ENCODE results near the gene LRRC8A.

DNA sequence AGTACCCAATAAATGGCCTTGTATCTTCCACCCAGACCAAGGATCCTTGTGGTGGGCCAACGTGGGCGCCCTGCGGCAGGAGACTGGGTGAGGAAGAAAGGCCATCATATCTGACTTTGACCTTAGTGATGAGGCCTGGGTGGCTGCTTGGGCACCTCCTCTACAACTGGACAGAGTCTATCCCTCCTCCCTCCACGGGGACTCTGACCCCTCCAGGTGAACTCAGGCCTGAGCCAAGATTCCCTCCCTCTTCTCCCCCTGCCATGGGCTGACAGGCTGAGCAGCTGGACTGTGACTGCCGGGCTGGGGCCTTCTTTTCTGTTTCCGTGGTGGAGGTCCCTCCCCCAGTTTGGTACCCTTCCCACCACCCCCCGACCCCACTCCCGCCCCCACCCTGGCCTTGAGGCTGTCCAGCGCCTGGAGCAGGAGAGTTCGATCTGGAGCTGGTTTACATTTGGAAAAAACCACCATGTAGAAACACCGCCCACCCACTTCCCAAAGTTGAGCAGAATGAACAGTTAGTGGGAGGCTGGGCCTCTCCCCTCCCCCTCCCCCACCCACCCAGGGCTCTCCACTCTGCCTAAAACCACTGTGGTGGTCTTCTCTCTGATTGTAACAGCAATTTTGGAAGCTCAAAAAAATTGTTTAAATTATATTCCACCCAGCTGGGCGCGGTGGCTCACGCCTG lies 37.6 kb downstream of the LRRC8A start:
- no peak for TF ChIP-seq CTCF (conservative IDR thresholded peaks at IDR 0.05; ENCODE audit: low read length)
- TF ChIP-seq EZH2phosphoT487 (IDR thresholded peaks at IDR 0.05; ENCODE audit: borderline replicate concordance, low read depth, low read length), result no peak

Data from OCI-LY7 (cell line).